Transverse colon (tissue), 4 donors: ENCODE measurements around the gene RYR3. TPM values are rescaled to one million over a fixed set of nuclear protein-coding genes. Genes with fewer than 3 reads are reported as not detected.

Experiments used
- DNase-seq: peaks from one replicate; pipeline ENCODE4 v3.0.0-alpha.2; 2019
- H3K27ac ChIP-seq, 4 donors: fragments of 200-600 bp; sonication (generic); 2 replicates each; pipeline ENCODE4 v1.5.1; 2016 to 2018; ENCODE audit warnings: inconsistent platforms in 4 of 4
- H3K27me3 ChIP-seq: fragments of 200-600 bp; sonication (generic); 2 replicates; pipeline ENCODE4 v1.5.1; 2017; ENCODE audit warnings: inconsistent platforms
- H3K36me3 ChIP-seq, 4 donors: fragments of 200-600 bp; sonication (generic); 2 replicates each; pipeline ENCODE4 v1.5.1; 2017 to 2019; ENCODE audit warnings: inconsistent platforms in 4 of 4
- H3K4me1 ChIP-seq, 4 donors: fragments of 200-600 bp; sonication (generic); 2 replicates each; pipeline ENCODE4 v1.5.1; 2017 to 2020; ENCODE audit warnings: inconsistent platforms in 4 of 4
- H3K4me3 ChIP-seq, 4 donors: fragments of 200-600 bp; sonication (generic); 1 replicate in 1 of 4; 2 replicates in 3 of 4; pipeline versions ENCODE4 v1.5.1 to v1.6.1; 2017 to 2019; ENCODE audit warnings: inconsistent platforms in 4 of 4
- H3K9me3 ChIP-seq, 2 donors: fragments of 200-600 bp; sonication (generic); 2 replicates each; pipeline ENCODE4 v1.5.1; 2017 to 2019; ENCODE audit warnings: inconsistent platforms in 2 of 2
- EP300 ChIP-seq: sonication (generic); formaldehyde crosslinking; IDR thresholded peaks from one replicate; pipeline ENCODE4 v1.6.1; 2017; ENCODE audit warnings: antibody characterized with exemption, low read depth
- POLR2A ChIP-seq: fragments of 450-650 bp; IDR thresholded peaks from one replicate; pipeline ENCODE4 v1.6.1; 2016; ENCODE audit warnings: antibody characterized with exemption, mild to moderate bottlenecking, moderate library complexity
- POLR2AphosphoS5 ChIP-seq, 3 donors: sonication (generic); formaldehyde crosslinking; IDR thresholded peaks; one replicate each; pipeline ENCODE4 v1.6.1; 2016; ENCODE audit warnings: antibody characterized with exemption in 3 of 3
- WGBS, 2 donors: methylation state at CpG; one replicate each; pipeline ENCODE4 v1.1.5; 2018; ENCODE audit warnings: low coverage in 1 of 2; 5-methylcytosine and 5-hydroxymethylcytosine counted together
- in situ Hi-C, 4 donors: fragments of 200-750 bp; cut with MboI; loops; one replicate each; pipeline versions ENCODE4 v1.15.0 to v1.15.1; 2017; ENCODE audit warnings: low sequenced_read_pairs in 3 of 4, low pct_ligation_motif_present in 1 of 4, low pct_unique_long_range_greater_than_20kb in 1 of 4
- intact Hi-C: fragments of 100-400 bp; cut with DNase I; formaldehyde crosslinking; loops from one replicate; pipeline ENCODE4 v1.15.1; 2023; ENCODE audit warnings: low total_unique reads
- total RNA-seq, 4 donors: library from RNA; depleted of rRNA; stranded (reverse); fragments of >200 nt; gene quantifications; one replicate each; pipeline ENCODE4 v1.1.0, GENCODE V29; 2016
- TF ChIP-seq, protein P1 (sequence below), 5 experiments: fragments of 200-600 bp in 3 of 5; fragments of 450-650 bp in 2 of 5; sonication (generic) in 3 of 5; IDR thresholded peaks; 1 replicate in 2 of 5; 2 replicates in 3 of 5; pipeline ENCODE4 v1.5.1; 2016 to 2017; ENCODE audit warnings: antibody characterized with exemption in 5 of 5, inconsistent platforms in 3 of 5, mild to moderate bottlenecking in 2 of 5, moderate library complexity in 1 of 5

The RYR3 gene
- total RNA-seq, 4 donors from 2014 or later, result 0.96 to 9.7 (median 5.4) TPM

DNA sequence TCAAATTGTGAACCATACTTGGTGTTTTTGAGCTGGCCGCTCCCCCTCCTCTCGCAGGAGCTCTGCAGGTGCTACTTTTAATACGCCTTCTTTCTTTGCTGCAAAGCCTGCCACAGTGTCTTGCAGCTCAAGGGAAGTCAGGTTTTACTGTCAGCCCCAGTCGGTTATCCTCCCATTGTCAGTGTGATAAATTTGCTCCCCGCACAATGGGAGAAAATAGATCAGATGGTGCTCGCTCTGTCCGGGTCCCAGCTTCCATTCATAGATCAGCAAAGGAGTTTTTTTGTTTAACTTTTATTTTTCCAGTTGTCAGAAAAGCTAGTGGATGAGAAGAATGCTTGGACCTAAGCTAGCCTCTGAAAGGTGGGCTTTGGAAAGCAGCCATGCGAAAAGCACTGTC is 207.7 kb downstream of the RYR3 start:
- intact Hi-C loops, result no loop called here
- H3K9me3 ChIP-seq, result no peaks in the 10 kb centered on the region
- in situ Hi-C loops, result no loop called here

DNA sequence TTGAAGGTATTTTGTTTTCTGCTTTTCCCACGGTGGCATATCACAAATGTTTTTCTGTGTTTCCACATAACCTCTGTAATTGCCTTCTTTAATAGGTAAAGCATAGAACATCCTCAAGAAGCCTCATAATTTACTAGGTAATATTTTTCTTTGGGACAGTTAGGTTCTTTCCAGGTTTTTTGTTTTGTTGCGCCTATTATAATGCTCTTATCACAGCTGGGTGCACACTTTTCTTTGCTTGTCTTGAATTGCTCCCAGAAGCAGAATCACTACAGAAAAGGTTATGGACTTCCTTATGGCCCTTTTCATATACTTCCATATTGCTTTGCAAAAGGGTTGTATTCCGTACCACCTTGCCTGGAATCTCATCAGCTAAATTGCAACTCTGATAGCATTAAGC is 213.5 kb downstream of the RYR3 start:
- Histone ChIP-seq H3K9me3 (no peaks in the 10 kb centered on the region), H3K36me3 (no peaks in the 10 kb centered on the region), H3K27ac (no peak overlapping the region), H3K4me3 (no peak overlapping the region), H3K27me3 (no peaks in the 10 kb centered on the region), H3K4me1 (no peaks in the 10 kb centered on the region)
- TF ChIP-seq POLR2A (no peak), EP300 (no peak), POLR2AphosphoS5 (IDR thresholded peaks at IDR 0.05) (no peak)
- TF ChIP-seq, protein P1, sequence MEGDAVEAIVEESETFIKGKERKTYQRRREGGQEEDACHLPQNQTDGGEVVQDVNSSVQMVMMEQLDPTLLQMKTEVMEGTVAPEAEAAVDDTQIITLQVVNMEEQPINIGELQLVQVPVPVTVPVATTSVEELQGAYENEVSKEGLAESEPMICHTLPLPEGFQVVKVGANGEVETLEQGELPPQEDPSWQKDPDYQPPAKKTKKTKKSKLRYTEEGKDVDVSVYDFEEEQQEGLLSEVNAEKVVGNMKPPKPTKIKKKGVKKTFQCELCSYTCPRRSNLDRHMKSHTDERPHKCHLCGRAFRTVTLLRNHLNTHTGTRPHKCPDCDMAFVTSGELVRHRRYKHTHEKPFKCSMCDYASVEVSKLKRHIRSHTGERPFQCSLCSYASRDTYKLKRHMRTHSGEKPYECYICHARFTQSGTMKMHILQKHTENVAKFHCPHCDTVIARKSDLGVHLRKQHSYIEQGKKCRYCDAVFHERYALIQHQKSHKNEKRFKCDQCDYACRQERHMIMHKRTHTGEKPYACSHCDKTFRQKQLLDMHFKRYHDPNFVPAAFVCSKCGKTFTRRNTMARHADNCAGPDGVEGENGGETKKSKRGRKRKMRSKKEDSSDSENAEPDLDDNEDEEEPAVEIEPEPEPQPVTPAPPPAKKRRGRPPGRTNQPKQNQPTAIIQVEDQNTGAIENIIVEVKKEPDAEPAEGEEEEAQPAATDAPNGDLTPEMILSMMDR (IDR thresholded peaks at IDR 0.05), result no peak
- 45 to 50% methylated on average over 3 of the region's 3 CpGs for WGBS, 2 donors
- intact Hi-C loops (no loop called here), in situ Hi-C loops (no loop called here)
- DNase-seq, result no peak

More for the DNA sequence above, 207.7 kb downstream of the RYR3 start:
- no peaks in the 10 kb centered on the region for H3K36me3 ChIP-seq
- WGBS, 2 donors, result 76 to 90% methylated on average over 8 of the region's 8 CpGs
- no peaks in the 10 kb centered on the region for H3K4me1 ChIP-seq
- H3K27me3 ChIP-seq, result no peaks in the 10 kb centered on the region
- no peak for TF ChIP-seq POLR2A
- no peak for TF ChIP-seq EP300
- no peak overlapping the region for H3K4me3 ChIP-seq
- no peak for DNase-seq
- H3K27ac ChIP-seq, result no peak overlapping the region

DNA sequence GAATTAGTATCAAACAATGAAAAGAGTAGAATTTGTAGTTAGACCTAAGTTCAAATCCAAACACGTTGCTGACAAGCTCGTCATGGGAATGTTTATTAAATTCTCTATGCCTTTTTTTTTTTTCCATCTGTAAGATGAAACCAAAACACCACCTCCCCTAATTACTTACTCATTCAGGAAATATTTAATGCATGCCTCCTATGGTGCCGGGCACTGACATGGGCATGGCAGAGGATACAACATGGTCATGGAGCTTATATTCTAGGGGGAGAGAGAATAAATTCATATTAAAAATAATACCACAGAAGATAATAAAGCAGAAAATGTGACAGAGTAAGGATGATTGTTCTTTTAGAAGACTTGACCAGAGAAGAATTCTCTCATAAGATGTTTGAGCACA is 215.8 kb downstream of the RYR3 start:
- in situ Hi-C loops, result no loop called here
- DNase-seq, result no peak
- Histone ChIP-seq H3K9me3 (no peaks in the 10 kb centered on the region), H3K4me3 (no peak overlapping the region), H3K4me1 (no peaks in the 10 kb centered on the region), H3K27me3 (no peaks in the 10 kb centered on the region), H3K27ac (no peak overlapping the region), H3K36me3 (no peaks in the 10 kb centered on the region)
- intact Hi-C loops, result no loop called here
- 71 to 76% methylated on average over 3 of the region's 3 CpGs for WGBS, 2 donors
- TF ChIP-seq POLR2A (no peak), EP300 (no peak), POLR2AphosphoS5 (IDR thresholded peaks at IDR 0.05) (no peak)
- TF ChIP-seq, protein P1 (IDR thresholded peaks at IDR 0.05), result no peak

DNA sequence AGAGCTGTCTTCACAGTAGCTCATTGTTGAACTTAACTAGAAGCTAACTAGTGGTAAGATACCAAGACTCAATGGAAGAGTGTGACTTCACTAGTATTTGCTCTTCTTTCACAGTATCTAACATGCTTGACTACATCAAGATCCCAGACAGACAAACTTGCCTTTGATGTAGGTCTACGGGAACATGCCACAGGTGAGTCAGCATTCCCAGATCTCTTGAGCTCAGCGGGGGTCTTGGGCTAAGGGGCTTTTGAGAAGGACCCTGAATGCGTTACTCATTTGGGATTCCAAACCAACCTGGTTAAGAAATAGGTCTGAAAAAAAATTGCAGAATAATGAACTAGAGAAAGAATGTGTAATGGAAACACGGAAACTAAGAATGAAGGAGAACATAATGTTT is 222.4 kb downstream of the RYR3 start:
- no peaks in the 10 kb centered on the region for H3K9me3 ChIP-seq
- TF ChIP-seq, protein P1 (IDR thresholded peaks at IDR 0.05), result no peak
- no peak for TF ChIP-seq POLR2AphosphoS5 (IDR thresholded peaks at IDR 0.05)
- TF ChIP-seq EP300, result no peak
- no peak for TF ChIP-seq POLR2A
- WGBS, 2 donors, result 82 to 85% methylated on average over 1 to 4 of the region's 4 CpGs

DNA sequence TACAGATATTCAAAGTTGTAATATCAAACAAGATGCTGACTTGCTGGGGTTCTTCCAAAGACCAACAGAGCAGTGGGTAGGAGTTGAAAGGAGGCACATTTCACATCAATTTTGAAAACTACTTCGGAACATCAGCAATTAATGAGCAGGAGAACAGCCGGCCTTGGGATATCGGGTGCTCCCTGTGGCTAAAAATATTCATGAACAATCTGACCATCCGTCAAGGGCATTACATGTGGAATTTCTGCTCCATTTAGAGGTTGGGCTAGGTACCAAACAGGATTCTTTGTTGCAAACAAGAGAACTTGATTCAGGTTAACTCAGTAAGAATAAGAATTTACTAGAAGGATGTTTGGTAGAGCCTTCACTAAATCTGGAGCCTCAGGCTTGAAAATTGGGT is 223.9 kb downstream of the RYR3 start:
- Histone ChIP-seq H3K9me3 (no peaks in the 10 kb centered on the region), H3K27ac (no peak overlapping the region), H3K27me3 (no peaks in the 10 kb centered on the region), H3K4me1 (no peaks in the 10 kb centered on the region), H3K4me3 (no peak overlapping the region), H3K36me3 (no peaks in the 10 kb centered on the region)
- intact Hi-C loops, result no loop called here
- in situ Hi-C loops, result no loop called here
- DNase-seq, result no peak
- WGBS, 2 donors, result 80 to 87% methylated on average over 4 of the region's 4 CpGs
- TF ChIP-seq, protein P1 (IDR thresholded peaks at IDR 0.05), result no peak
- TF ChIP-seq POLR2A (no peak), POLR2AphosphoS5 (IDR thresholded peaks at IDR 0.05) (no peak), EP300 (no peak)

More for the DNA sequence above, 222.4 kb downstream of the RYR3 start:
- H3K27me3 ChIP-seq, result no peaks in the 10 kb centered on the region
- no peaks in the 10 kb centered on the region for H3K4me1 ChIP-seq
- no peak for DNase-seq
- in situ Hi-C loops, result no loop called here
- H3K4me3 ChIP-seq, result no peak overlapping the region
- H3K27ac ChIP-seq, result no peak overlapping the region
- intact Hi-C loops, result no loop called here
- no peaks in the 10 kb centered on the region for H3K36me3 ChIP-seq
